Testis (tissue), 3 donors: ENCODE measurements around the gene OAS2. TPM values are rescaled to one million over a fixed set of nuclear protein-coding genes. Genes with fewer than 3 reads are reported as not detected.

Experiments used
- DNase-seq: peaks from one replicate; pipeline ENCODE4 v3.0.0-alpha.2; 2019
- H3K27ac ChIP-seq, 2 donors: fragments of 200-600 bp; sonication (generic); one replicate each; pipeline ENCODE4 v1.5.1; 2019
- H3K27me3 ChIP-seq: fragments of 200-600 bp; sonication (generic); one replicate; pipeline ENCODE4 v1.5.1; 2019
- H3K36me3 ChIP-seq: fragments of 200-600 bp; sonication (generic); one replicate; pipeline ENCODE4 v1.5.1; 2017; ENCODE audit warnings: low read depth; ENCODE audit errors: missing control alignments
- H3K4me1 ChIP-seq: fragments of 200-600 bp; sonication (generic); one replicate; pipeline ENCODE4 v1.5.1; 2019
- H3K4me3 ChIP-seq, 2 donors: fragments of 200-600 bp; sonication (generic); one replicate each; pipeline ENCODE4 v1.5.1; 2017 to 2019
- H3K9me3 ChIP-seq: fragments of 200-600 bp; sonication (generic); one replicate; pipeline ENCODE4 v1.5.1; 2017
- POLR2A ChIP-seq: fragments of 450-650 bp; IDR thresholded peaks from one replicate; pipeline ENCODE4 v1.6.1; 2017; ENCODE audit warnings: antibody characterized with exemption, mild to moderate bottlenecking, moderate library complexity
- WGBS, 2 donors: methylation state at CpG; one replicate each; pipeline ENCODE4 v1.1.5; 2018; 5-methylcytosine and 5-hydroxymethylcytosine counted together
- intact Hi-C: fragments of 100-400 bp; cut with DNase I; formaldehyde crosslinking; loops from one replicate; pipeline ENCODE4 v1.15.1; 2023; ENCODE audit warnings: low total_unique reads
- polyA plus RNA-seq: library from polyadenylated mRNA; stranded (reverse); fragments of 350-450 nt; fragmentation: Illumina TruSeq; extraction: RNeasy Lipid Tissue Mini Kit (QIAGEN cat#74804); gene quantifications from one replicate; pipeline ENCODE4 v1.2.3, GENCODE V29; 2014; ENCODE audit warnings: low read depth, low replicate concordance; ENCODE audit not compliant: insufficient read depth
- total RNA-seq, 2 donors: library from RNA; depleted of rRNA; stranded (reverse); fragments of >200 nt; gene quantifications; one replicate each; pipeline ENCODE4 v1.2.3, GENCODE V29; 2016
- TF ChIP-seq, protein P1 (sequence below), 3 experiments: fragments of 450-650 bp in 2 of 3; fragments of 200-600 bp in 1 of 3; sonication (generic) in 1 of 3; IDR thresholded peaks; one replicate each; pipeline ENCODE4 v1.5.1; 2016 to 2019; ENCODE audit warnings: antibody characterized with exemption in 3 of 3, mild to moderate bottlenecking in 2 of 3, moderate library complexity in 1 of 3

The OAS2 gene
- total and polyA plus RNA-seq, 3 donors from 2014 or later, result 3.2 to 9.0 (median 3.5) TPM

DNA sequence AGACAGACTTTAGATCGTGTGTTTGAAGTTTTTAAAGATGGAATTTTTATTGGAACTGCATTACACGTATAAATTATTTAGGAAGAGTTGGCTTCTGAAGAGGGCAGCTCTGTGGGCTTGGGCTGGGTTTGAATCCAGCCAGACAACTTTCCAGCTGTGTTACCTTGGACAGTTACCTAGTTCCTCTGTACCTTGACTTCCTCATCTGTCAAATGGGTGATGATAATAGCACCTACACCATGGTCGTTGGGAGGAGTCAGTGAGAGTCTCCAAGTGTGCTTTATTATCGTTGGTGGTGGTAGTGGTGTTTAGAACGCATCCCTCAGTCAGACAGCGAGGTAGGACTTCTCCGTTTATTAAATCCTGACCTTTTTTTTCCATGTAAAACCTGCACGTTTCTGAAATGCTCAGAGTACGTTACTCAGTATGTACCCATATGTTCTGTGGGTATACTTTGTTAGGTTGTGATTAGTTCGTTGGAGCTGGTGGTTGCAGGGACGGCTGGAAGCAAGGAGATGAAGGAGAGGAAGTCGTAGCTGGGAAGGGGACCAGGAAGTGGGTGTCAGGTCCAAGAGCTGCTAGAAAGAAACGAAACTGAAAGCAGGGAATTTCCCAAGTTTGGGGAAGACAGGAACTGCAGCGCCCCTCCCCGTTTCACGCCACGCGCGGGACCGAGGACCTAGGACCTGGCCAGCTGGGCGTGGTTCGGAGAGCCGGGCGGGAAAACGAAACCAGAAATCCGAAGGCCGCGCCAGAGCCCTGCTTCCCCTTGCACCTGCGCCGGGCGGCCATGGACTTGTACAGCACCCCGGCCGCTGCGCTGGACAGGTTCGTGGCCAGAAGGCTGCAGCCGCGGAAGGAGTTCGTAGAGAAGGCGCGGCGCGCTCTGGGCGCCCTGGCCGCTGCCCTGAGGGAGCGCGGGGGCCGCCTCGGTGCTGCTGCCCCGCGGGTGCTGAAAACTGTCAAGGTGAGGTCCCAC, 40.3 kb upstream of the OAS2 start, which contains the start of gene OAS3:
OAS3 (plus strand) TSS at position 734 of the 979 bp plus-strand sequence; CDS start at position 791, 57 bp downstream.
- Histone ChIP-seq H3K36me3 (no peaks in the 10 kb centered on the region), H3K9me3 (no peaks in the 10 kb centered on the region), H3K4me1 (peaks cover 12% of the 10 kb centered on the region), H3K4me3 (peak within 1 kb of the TSS; percentile 68 to 72), H3K27me3 (no peaks in the 10 kb centered on the region), H3K27ac (peak within 1 kb of the TSS in 1 of 2 donors; percentile 67)
- intact Hi-C loops, result no loop called here
- DNase-seq, result peak; percentile 88
- WGBS, 2 donors, result 6 to 9% methylated on average over 26 to 49 of the region's 50 CpGs
- no peak for TF ChIP-seq POLR2A
- TF ChIP-seq, protein P1, sequence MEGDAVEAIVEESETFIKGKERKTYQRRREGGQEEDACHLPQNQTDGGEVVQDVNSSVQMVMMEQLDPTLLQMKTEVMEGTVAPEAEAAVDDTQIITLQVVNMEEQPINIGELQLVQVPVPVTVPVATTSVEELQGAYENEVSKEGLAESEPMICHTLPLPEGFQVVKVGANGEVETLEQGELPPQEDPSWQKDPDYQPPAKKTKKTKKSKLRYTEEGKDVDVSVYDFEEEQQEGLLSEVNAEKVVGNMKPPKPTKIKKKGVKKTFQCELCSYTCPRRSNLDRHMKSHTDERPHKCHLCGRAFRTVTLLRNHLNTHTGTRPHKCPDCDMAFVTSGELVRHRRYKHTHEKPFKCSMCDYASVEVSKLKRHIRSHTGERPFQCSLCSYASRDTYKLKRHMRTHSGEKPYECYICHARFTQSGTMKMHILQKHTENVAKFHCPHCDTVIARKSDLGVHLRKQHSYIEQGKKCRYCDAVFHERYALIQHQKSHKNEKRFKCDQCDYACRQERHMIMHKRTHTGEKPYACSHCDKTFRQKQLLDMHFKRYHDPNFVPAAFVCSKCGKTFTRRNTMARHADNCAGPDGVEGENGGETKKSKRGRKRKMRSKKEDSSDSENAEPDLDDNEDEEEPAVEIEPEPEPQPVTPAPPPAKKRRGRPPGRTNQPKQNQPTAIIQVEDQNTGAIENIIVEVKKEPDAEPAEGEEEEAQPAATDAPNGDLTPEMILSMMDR (IDR thresholded peaks at IDR 0.05), result no peak

DNA sequence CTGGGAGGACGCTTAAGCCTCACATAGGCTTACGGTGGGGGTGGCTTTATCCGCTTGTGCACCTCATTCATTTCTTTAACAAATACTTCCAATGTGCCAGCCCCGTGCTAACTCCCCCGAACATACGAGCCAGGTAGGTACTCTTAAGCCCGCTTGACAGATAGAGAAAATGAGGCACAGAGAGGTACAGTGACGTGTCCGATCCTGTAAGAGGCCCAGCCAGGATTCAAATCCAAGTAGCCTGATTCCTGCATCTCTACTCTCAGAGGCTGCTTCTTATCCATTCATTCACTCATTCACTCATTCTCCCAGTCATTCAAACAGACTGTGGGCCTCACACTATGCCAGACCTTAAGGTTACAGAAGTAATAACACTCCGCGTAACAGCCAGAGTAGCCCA, 39.6 kb upstream of the OAS2 start:
- peak overlapping the region; percentile 68 to 72 for H3K4me3 ChIP-seq
- peak overlapping the region in 1 of 2 donors; percentile 67 for H3K27ac ChIP-seq
- H3K27me3 ChIP-seq, result no peaks in the 10 kb centered on the region
- H3K4me1 ChIP-seq, result peaks cover 12% of the 10 kb centered on the region
- H3K36me3 ChIP-seq, result no peaks in the 10 kb centered on the region
- no peak for TF ChIP-seq POLR2A
- TF ChIP-seq, protein P1 (IDR thresholded peaks at IDR 0.05), result no peak
- WGBS, 2 donors, result 12 to 13% methylated on average over 10 to 11 of the region's 11 CpGs
- no peaks in the 10 kb centered on the region for H3K9me3 ChIP-seq
- intact Hi-C loops, result no loop called here
- DNase-seq, result no peak

DNA sequence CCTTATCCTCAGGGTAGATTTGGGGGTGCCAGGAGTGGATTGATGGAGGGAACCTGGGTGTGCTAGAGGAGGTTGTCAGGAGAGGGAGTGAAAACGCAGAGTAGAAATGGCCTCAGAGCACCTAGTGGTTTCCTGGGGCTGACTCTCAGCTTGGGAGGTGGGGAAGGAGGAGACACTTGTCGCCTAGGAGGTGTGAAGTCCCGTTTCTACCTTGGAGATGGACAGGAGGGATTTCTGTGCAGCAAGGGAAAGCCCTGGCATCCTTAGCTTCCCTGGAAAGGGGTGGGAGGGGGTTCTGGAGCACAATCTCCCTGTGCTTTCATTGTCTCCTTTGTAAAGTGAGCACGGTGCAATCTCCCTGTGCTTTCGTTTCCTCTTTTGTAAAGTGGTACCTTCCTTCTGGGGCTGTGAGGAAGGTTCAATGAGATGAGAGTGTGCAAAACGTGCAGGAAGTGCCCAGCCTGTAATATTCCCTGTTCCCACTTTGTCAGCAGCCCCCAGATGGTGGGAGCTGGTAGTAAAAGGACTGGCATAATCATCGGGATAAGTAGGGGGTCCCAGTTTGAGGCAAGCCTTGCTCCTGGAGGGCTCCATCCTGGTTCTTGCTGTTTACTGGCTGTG, 38.4 kb upstream of the OAS2 start:
- Histone ChIP-seq H3K9me3 (no peaks in the 10 kb centered on the region), H3K4me3 (no peak overlapping the region), H3K4me1 (peaks cover 12% of the 10 kb centered on the region), H3K36me3 (no peaks in the 10 kb centered on the region), H3K27me3 (no peaks in the 10 kb centered on the region), H3K27ac (no peak overlapping the region)
- no peak for TF ChIP-seq POLR2A
- no peak for DNase-seq
- intact Hi-C loops, result no loop called here
- WGBS, 2 donors, result 44 to 62% methylated on average over 7 of the region's 7 CpGs

DNA sequence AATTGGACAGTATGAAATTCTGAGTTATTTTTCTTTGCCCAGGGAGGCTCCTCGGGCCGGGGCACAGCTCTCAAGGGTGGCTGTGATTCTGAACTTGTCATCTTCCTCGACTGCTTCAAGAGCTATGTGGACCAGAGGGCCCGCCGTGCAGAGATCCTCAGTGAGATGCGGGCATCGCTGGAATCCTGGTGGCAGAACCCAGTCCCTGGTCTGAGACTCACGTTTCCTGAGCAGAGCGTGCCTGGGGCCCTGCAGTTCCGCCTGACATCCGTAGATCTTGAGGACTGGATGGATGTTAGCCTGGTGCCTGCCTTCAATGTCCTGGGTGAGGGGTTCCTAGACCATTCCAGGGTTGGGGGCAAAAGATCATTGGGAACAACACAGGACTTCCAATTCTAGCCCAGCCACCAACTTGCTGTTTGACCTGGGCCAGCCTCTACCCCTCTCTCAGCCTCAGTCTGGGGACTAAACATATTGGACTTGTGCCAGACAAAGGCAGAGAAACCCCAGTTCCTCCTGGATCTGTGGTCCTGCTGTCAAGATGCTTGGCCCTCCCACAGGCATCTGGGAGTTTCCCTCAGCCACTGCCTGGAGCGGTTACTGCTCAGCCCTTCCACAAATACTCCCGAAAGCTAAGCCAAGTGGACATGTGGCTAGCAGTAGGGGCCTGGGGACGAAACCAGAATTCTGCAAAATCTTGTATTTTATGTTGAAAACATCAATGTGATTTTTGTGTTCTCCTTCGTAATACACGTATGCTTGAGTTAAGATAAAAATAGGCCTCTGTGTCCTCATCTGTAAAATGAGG, 36.6 kb upstream of the OAS2 start:
- H3K27ac ChIP-seq, result no peak overlapping the region
- no peaks in the 10 kb centered on the region for H3K27me3 ChIP-seq
- WGBS, 2 donors, result 86 to 92% methylated on average over 15 to 16 of the region's 16 CpGs
- TF ChIP-seq, protein P1 (IDR thresholded peaks at IDR 0.05), result no peak
- no peak for TF ChIP-seq POLR2A
- DNase-seq, result no peak
- intact Hi-C loops, result no loop called here
- H3K36me3 ChIP-seq, result no peaks in the 10 kb centered on the region
- no peaks in the 10 kb centered on the region for H3K9me3 ChIP-seq
- H3K4me1 ChIP-seq, result peaks cover 12% of the 10 kb centered on the region
- H3K4me3 ChIP-seq, result no peak overlapping the region
